ENCODE measurements around the gene TMEM203. TPM values are rescaled to one million over a fixed set of nuclear protein-coding genes. Genes with fewer than 3 reads are reported as not detected.

Gene TMEM203
- total RNA-seq, 1 experiment from 2014 or later = 36.4 TPM

GRCh38 chr9:137168904-137169856 is 36.3 kb downstream of the TMEM203 start:
- ChIA-PET CTCF (no interaction called here), POLR2A (ENCODE audit: unreplicated experiment) (no interaction called here)
- H3K27me3 ChIP-seq (ENCODE audit: low read length) = peaks cover 12% of the 10 kb centered on the region
- no peaks in the 10 kb centered on the region for H4K20me1 ChIP-seq (ENCODE audit: low read length)
- H3K4me1 ChIP-seq (ENCODE audit: insufficient read depth, low read length) = no peaks in the 10 kb centered on the region
- no peaks in the 10 kb centered on the region for H3F3A ChIP-seq (ENCODE audit: low read length, unreplicated experiment)
- DNase-seq (peak; percentile 69), ATAC-seq (peak; percentile 55)
- H2AFZ ChIP-seq (ENCODE audit: low read length) = peak overlapping the region; percentile 63
- H3K9me2 ChIP-seq (replicated peaks; ENCODE audit: low read length) = no peaks in the 10 kb centered on the region
- BruUV-seq (replicated peaks) = no TSS peak
- H3K36me3 ChIP-seq (ENCODE audit: low read depth, low read length) = no peaks in the 10 kb centered on the region
- TF ChIP-seq EZH2 (IDR thresholded peaks at IDR 0.05; ENCODE audit: low read length, unreplicated experiment) = no peak
- H3K4me3 ChIP-seq (ENCODE audit: low read length) = peak overlapping the region; percentile 64
- intact Hi-C loops (cut with micrococcal nuclease) = no loop called here
- H3K9me3 ChIP-seq (ENCODE audit: low read length) = no peaks in the 10 kb centered on the region
- H3K4me2 ChIP-seq (ENCODE audit: low read length) = peak overlapping the region; percentile 84
- no peaks in the 10 kb centered on the region for H3K79me2 ChIP-seq (ENCODE audit: low read length)
- no peak overlapping the region for H3K27ac ChIP-seq (ENCODE audit: low read length)
- no peak overlapping the region for H3K9ac ChIP-seq (ENCODE audit: low read length)

- CTCF ChIA-PET = no interaction called here
- Histone ChIP-seq H3K9ac (ENCODE audit: low read length) (no peak overlapping the region), H3K9me3 (ENCODE audit: low read length) (no peaks in the 10 kb centered on the region), H3K36me3 (ENCODE audit: low read depth, low read length) (no peaks in the 10 kb centered on the region), H3K27me3 (ENCODE audit: low read length) (peaks cover 12% of the 10 kb centered on the region), H2AFZ (ENCODE audit: low read length) (peak overlapping the region; percentile 63; the same call in 1 of the 2 replicates), H3K4me2 (ENCODE audit: low read length) (peak overlapping the region; percentile 84), H4K20me1 (ENCODE audit: low read length) (no peaks in the 10 kb centered on the region), H3K4me1 (ENCODE audit: insufficient read depth, low read length) (no peaks in the 10 kb centered on the region), H3K27ac (ENCODE audit: low read length) (no peak overlapping the region), H3K79me2 (ENCODE audit: low read length) (no peaks in the 10 kb centered on the region), H3K4me3 (ENCODE audit: low read length) (peak overlapping the region; percentile 64), H3K9me2 (replicated peaks; ENCODE audit: low read length) (no peaks in the 10 kb centered on the region), H3F3A (ENCODE audit: low read length, unreplicated experiment) (no peaks in the 10 kb centered on the region)
- peak; percentile 36 for ATAC-seq
- DNase-seq = no peak
- BruUV-seq (replicated peaks) = no TSS peak
- intact Hi-C loops (cut with micrococcal nuclease) = no loop called here
- TF ChIP-seq EZH2phosphoT487 (IDR thresholded peaks at IDR 0.05; ENCODE audit: borderline replicate concordance, low read length) (no peak), EZH2 (IDR thresholded peaks at IDR 0.05; ENCODE audit: low read length, unreplicated experiment) (no peak)
- TF ChIP-seq, protein P1, sequence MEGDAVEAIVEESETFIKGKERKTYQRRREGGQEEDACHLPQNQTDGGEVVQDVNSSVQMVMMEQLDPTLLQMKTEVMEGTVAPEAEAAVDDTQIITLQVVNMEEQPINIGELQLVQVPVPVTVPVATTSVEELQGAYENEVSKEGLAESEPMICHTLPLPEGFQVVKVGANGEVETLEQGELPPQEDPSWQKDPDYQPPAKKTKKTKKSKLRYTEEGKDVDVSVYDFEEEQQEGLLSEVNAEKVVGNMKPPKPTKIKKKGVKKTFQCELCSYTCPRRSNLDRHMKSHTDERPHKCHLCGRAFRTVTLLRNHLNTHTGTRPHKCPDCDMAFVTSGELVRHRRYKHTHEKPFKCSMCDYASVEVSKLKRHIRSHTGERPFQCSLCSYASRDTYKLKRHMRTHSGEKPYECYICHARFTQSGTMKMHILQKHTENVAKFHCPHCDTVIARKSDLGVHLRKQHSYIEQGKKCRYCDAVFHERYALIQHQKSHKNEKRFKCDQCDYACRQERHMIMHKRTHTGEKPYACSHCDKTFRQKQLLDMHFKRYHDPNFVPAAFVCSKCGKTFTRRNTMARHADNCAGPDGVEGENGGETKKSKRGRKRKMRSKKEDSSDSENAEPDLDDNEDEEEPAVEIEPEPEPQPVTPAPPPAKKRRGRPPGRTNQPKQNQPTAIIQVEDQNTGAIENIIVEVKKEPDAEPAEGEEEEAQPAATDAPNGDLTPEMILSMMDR (conservative IDR thresholded peaks at IDR 0.05; ENCODE audit: low read depth, low read length) = no peak
- POLR2A ChIA-PET (ENCODE audit: unreplicated experiment) = no interaction called here
Measured at GRCh38 chr9:137168573-137168903, 36.9 kb downstream of the TMEM203 start.

GRCh38 chr9:137167747-137168572 is 37.5 kb downstream of the TMEM203 start:
- ChIA-PET CTCF (no interaction called here), POLR2A (ENCODE audit: unreplicated experiment) (no interaction called here)
- H3K9me2 ChIP-seq (replicated peaks; ENCODE audit: low read length) = no peaks in the 10 kb centered on the region
- no peaks in the 10 kb centered on the region for H3K9me3 ChIP-seq (ENCODE audit: low read length)
- no peak overlapping the region for H2AFZ ChIP-seq (ENCODE audit: low read length)
- ATAC-seq (peak; percentile 10), DNase-seq (no peak)
- no peaks in the 10 kb centered on the region for H3K4me1 ChIP-seq (ENCODE audit: insufficient read depth, low read length)
- H3K9ac ChIP-seq (ENCODE audit: low read length) = no peak overlapping the region
- H3F3A ChIP-seq (ENCODE audit: low read length, unreplicated experiment) = no peaks in the 10 kb centered on the region
- no peaks in the 10 kb centered on the region for H3K79me2 ChIP-seq (ENCODE audit: low read length)
- H3K27me3 ChIP-seq (ENCODE audit: low read length) = peaks cover 12% of the 10 kb centered on the region
- BruUV-seq (replicated peaks) = no TSS peak
- intact Hi-C loops (cut with micrococcal nuclease) = no loop called here
- peak overlapping the region; percentile 84 for H3K4me2 ChIP-seq (ENCODE audit: low read length)
- H3K4me3 ChIP-seq (ENCODE audit: low read length) = peak overlapping the region; percentile 48; the same call in 1 of the 2 replicates
- TF ChIP-seq EZH2 (IDR thresholded peaks at IDR 0.05; ENCODE audit: low read length, unreplicated experiment) (no peak), EZH2phosphoT487 (IDR thresholded peaks at IDR 0.05; ENCODE audit: borderline replicate concordance, low read length) (no peak)
- TF ChIP-seq, protein P1 (conservative IDR thresholded peaks at IDR 0.05; ENCODE audit: low read depth, low read length) = no peak
- no peaks in the 10 kb centered on the region for H3K36me3 ChIP-seq (ENCODE audit: low read depth, low read length)
- no peak overlapping the region for H3K27ac ChIP-seq (ENCODE audit: low read length)
- H4K20me1 ChIP-seq (ENCODE audit: low read length) = no peaks in the 10 kb centered on the region

Measured in PC-3 (cell line).